H7 (cell line): ENCODE measurements around the gene ENTPD1. TPM values are rescaled to one million over a fixed set of nuclear protein-coding genes. Genes with fewer than 3 reads are reported as not detected.

Experiments
- DNase-seq: peaks from one replicate; pipeline ENCODE4 v3.0.0; 2012
- H3K27me3 ChIP-seq: 2 replicates; pipeline ENCODE4 v1.6.0; 2011; ENCODE audit warnings: mild to moderate bottlenecking, low read length; ENCODE audit not compliant: control insufficient read depth, insufficient read depth
- H3K36me3 ChIP-seq: replicated peaks from 2 replicates; pipeline ENCODE4 v1.5.1; 2011; ENCODE audit warnings: low read length; ENCODE audit not compliant: control insufficient read depth, insufficient read depth
- H3K4me3 ChIP-seq: 2 replicates; pipeline ENCODE4 v1.5.1; 2011; ENCODE audit warnings: low read depth, mild to moderate bottlenecking, control low read depth, low read length, moderate library complexity; ENCODE audit not compliant: insufficient read depth
- total RNA-seq: library from RNA; depleted of rRNA; stranded (reverse); fragments of >200 nt; shearing (Covaris generic); gene quantifications from 2 replicates; pipeline ENCODE4 v1.2.3, GENCODE V29; 2014

ENTPD1 gene
- total RNA-seq, 1 experiment from 2014 or later: 0.42 TPM

- no peaks in the 10 kb centered on the region for H3K36me3 ChIP-seq
- no peaks in the 10 kb centered on the region for H3K27me3 ChIP-seq
- H3K4me3 ChIP-seq: no peak overlapping the region
- no peak for DNase-seq
These were observed 84.2 kb downstream of the ENTPD1 start for GRCh38 chr10:95840121-95840520.

DNA sequence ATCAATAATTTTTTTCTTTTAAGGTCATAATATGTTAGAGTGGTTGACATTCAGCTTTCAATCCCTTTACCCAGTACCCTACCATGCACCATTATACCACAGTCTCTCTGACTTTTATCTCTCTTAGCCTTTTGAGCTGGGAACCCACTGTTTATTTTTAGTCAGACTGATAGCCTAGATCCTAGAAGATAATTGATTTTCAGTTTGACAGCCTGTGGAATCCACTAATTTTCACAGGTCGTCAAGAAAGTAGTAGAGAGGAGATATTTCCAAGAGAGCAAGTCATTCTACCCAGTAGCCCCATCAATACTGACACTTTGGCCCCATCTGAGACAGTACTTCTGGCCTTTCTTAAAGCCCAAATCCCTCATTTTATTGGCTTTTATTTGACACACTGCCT is 84.7 kb downstream of the ENTPD1 start:
- no peak for DNase-seq
- Histone ChIP-seq H3K27me3 (no peaks in the 10 kb centered on the region), H3K4me3 (no peak overlapping the region), H3K36me3 (no peaks in the 10 kb centered on the region)

GRCh38 chr10:95841661-95842498 is 85.9 kb downstream of the ENTPD1 start:
- peak; percentile 30 for DNase-seq
- H3K4me3 ChIP-seq: no peak overlapping the region
- no peaks in the 10 kb centered on the region for H3K27me3 ChIP-seq
- no peaks in the 10 kb centered on the region for H3K36me3 ChIP-seq

- DNase-seq: no peak
- Histone ChIP-seq H3K36me3 (no peaks in the 10 kb centered on the region), H3K27me3 (no peaks in the 10 kb centered on the region), H3K4me3 (no peak overlapping the region)
These were observed 89.4 kb downstream of the ENTPD1 start for GRCh38 chr10:95845411-95845810.

DNA sequence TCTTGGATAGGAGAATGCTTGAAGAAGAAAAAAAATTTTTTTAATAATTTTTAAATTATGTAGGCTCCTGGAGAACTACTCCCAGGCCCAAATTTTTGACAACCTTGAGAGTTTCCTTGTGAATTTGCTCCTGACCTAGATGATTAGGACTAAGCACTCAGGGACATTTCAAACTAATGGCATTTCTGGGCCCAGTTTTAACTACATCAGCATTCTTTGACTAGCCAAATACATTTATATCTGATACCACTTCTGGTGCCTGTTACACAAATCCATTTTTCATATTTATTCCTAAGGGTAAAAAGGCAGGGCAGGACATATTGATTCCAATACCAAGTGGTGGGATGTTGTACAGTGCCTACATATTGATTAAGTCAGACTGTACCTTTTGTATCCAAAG is 91.0 kb downstream of the ENTPD1 start:
- Histone ChIP-seq H3K36me3 (no peaks in the 10 kb centered on the region), H3K27me3 (no peaks in the 10 kb centered on the region), H3K4me3 (no peak overlapping the region)
- DNase-seq: no peak

DNA sequence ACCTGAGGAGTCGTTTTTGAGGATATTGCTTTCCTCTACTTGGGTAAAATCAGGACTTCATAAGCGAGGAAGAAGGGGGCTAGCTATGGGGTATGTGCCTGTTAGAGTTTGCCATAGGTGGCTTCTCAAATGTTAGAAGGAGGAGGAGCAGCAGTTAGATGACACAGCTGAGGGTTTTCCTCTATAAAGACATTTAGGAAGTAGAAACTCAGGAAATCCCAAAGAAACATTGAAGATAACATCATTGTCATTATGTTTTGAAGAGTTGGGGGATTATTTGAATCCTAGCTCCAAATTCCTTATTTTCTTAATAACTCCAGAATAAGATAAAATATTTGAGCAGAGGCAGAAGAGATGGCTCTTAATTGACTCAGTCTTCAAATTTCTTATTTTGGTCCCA is 92.9 kb downstream of the ENTPD1 start:
- H3K36me3 ChIP-seq: no peaks in the 10 kb centered on the region
- H3K27me3 ChIP-seq: no peaks in the 10 kb centered on the region

DNA sequence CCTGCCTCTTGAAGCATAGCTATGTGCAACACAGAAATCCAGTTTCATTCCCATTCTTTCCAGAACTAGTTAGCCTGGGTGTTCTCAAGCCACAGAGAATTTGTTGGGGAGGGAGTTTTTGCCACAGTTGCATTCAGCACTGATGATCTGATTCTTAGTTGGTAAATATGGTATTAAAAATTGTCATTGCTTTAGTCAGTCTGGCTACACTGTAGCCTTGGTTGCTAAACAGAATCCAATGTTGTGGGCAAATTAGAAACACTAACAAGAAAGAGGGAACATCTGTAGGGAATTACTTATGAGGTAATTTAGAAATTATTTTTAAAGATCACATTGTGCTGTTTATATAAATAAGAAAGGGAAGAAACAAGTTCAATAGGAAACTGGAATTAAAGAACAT is 94.8 kb downstream of the ENTPD1 start:
- Histone ChIP-seq H3K27me3 (no peaks in the 10 kb centered on the region), H3K36me3 (no peaks in the 10 kb centered on the region), H3K4me3 (no peak overlapping the region)
- no peak for DNase-seq

More for the DNA sequence above, 92.9 kb downstream of the ENTPD1 start:
- H3K4me3 ChIP-seq: no peak overlapping the region
- no peak for DNase-seq

GRCh38 chr10:95860166-95860940 is 104.4 kb downstream of the ENTPD1 start:
- Histone ChIP-seq H3K4me3 (no peak overlapping the region), H3K36me3 (no peaks in the 10 kb centered on the region; the same call in 1 of the 2 replicates), H3K27me3 (no peaks in the 10 kb centered on the region)
- DNase-seq: no peak

GRCh38 chr10:95861386-95861785 is 105.4 kb downstream of the ENTPD1 start:
- H3K27me3 ChIP-seq: no peaks in the 10 kb centered on the region
- no peak overlapping the region for H3K4me3 ChIP-seq
- H3K36me3 ChIP-seq: no peaks in the 10 kb centered on the region; the same call in 1 of the 2 replicates
- no peak for DNase-seq

- Histone ChIP-seq H3K27me3 (no peaks in the 10 kb centered on the region), H3K4me3 (no peak overlapping the region), H3K36me3 (no peaks in the 10 kb centered on the region; the same call in 1 of the 2 replicates)
- DNase-seq: peak; percentile 66
These were observed 109.2 kb downstream of the ENTPD1 start for GRCh38 chr10:95864906-95865813.

GRCh38 chr10:95865814-95866466 is 110.0 kb downstream of the ENTPD1 start:
- no peak overlapping the region for H3K4me3 ChIP-seq
- no peak for DNase-seq
- H3K36me3 ChIP-seq: no peaks in the 10 kb centered on the region; the same call in 1 of the 2 replicates

DNA sequence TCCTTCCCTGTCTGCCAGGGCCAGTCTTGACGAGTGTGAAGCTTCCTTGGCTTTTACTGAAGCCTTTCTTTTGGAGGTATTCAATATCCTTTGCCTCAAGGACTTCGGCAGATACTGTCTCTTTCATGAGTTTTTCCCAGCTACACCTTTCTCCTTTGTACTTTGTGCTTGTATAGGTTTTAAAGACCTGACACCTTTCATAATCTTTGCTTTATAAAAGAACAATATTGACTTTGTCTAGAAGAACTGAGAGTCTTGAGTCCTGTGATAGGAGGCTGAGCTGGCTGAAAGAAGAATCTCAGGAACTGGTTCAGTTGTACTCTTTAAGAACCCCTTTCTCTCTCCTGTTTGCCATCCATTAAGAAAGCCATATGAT is 110.5 kb downstream of the ENTPD1 start:
- H3K27me3 ChIP-seq: no peaks in the 10 kb centered on the region
- H3K4me3 ChIP-seq: no peak overlapping the region
- no peaks in the 10 kb centered on the region; the same call in 1 of the 2 replicates for H3K36me3 ChIP-seq
- DNase-seq: no peak

More at GRCh38 chr10:95865814-95866466, 110.0 kb downstream of the ENTPD1 start:
- no peaks in the 10 kb centered on the region for H3K27me3 ChIP-seq

- H3K4me3 ChIP-seq: no peak overlapping the region
- H3K36me3 ChIP-seq: no peaks in the 10 kb centered on the region; the same call in 1 of the 2 replicates
- no peaks in the 10 kb centered on the region for H3K27me3 ChIP-seq
- no peak for DNase-seq
These were observed 111.9 kb downstream of the ENTPD1 start for GRCh38 chr10:95867866-95868265.
